Coronary artery (tissue), 2 donors: Measurements from ENCODE around the gene SLC22A23.
"Not testable (repeated sequence)": the region's sequence is repeated elsewhere in the genome, so short reads cannot be mapped to it uniquely, and the experiment has no call there.

Source experiments
- DNase-seq: peaks from one replicate; pipeline ENCODE4 v3.0.0-alpha.2; 2017; ENCODE audit warnings: low spot score
- H3K27ac ChIP-seq, 2 donors: fragments of 200-600 bp; sonication (generic); one replicate each; pipeline ENCODE4 v1.5.1; 2016 to 2019
- H3K4me3 ChIP-seq: fragments of 200-600 bp; sonication (generic); 2 replicates; pipeline ENCODE4 v1.5.1; 2016; ENCODE audit warnings: mild to moderate bottlenecking, moderate library complexity
- TF ChIP-seq, protein P1 (sequence below): fragments of 200-600 bp; sonication (generic); IDR thresholded peaks from one replicate; pipeline ENCODE4 v1.5.1; 2019; ENCODE audit warnings: antibody characterized with exemption

SLC22A23 gene

DNA sequence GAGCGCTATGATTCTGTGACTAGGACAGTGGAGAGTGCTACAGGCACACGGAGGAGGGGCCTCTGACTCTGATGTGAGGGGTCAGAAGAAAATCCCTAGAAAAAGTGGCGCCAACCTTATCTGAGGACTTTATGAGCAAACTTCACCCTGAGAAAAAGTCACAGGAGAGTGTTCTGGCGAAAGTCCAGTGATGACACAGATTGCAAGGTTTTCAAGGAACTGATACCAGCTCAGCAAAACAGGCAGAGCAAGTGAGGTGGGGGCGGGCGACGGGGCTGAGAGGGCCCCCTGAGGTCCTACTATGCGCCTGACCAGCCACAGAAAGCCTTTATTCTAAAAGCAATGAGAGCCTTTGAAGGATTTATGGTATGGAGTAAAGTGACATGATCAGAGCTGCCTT lies 73.3 kb downstream of the SLC22A23 start:
- DNase-seq: no peak
- Histone ChIP-seq H3K27ac (no peak overlapping the region), H3K4me3 (no peak overlapping the region)
- TF ChIP-seq, protein P1, sequence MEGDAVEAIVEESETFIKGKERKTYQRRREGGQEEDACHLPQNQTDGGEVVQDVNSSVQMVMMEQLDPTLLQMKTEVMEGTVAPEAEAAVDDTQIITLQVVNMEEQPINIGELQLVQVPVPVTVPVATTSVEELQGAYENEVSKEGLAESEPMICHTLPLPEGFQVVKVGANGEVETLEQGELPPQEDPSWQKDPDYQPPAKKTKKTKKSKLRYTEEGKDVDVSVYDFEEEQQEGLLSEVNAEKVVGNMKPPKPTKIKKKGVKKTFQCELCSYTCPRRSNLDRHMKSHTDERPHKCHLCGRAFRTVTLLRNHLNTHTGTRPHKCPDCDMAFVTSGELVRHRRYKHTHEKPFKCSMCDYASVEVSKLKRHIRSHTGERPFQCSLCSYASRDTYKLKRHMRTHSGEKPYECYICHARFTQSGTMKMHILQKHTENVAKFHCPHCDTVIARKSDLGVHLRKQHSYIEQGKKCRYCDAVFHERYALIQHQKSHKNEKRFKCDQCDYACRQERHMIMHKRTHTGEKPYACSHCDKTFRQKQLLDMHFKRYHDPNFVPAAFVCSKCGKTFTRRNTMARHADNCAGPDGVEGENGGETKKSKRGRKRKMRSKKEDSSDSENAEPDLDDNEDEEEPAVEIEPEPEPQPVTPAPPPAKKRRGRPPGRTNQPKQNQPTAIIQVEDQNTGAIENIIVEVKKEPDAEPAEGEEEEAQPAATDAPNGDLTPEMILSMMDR: no peak

DNA sequence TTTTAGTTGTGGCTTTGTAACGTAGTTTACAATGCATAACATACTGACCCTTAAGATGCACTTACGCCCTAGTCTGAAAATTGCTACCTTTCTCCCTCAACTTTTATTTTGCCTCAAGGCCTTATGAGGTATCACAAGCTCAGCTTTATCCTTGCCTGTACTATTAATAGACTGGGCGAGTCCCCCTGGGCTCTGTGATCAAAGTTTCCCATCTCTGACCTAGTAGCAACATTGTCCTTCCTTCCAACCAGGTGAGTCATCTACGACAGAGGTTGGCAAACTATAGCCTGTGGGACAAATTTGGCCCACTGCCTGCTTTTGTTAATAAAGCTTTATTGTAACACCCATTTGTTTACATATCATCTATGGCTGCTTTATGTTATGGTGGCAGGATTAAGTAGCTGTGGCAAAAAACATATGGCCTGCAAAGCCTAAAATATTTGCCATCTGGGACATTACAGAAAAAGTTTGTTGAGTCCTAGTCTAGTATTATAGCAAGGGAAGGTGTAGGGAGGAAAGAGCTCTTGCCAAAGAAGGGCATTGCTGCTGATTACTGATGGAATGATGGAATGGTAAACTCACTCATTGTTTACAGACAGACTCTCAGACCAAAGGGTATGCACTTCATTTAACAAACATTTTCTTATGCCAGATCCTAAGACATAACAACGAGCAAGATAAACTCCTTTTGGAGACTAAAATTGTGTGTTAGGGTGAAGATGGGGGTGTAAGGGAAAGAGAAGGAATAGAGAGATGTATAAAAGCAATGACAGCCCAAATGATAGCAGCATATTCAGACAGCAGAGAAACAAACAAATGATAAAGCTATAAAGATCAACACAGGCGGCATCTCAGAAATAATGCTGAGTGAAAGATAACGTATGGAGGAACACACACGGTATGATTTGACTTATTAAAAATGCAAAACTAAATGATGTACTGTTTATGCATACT lies 74.2 kb downstream of the SLC22A23 start:
- DNase-seq: no peak
- H3K4me3 ChIP-seq: no peak overlapping the region
- TF ChIP-seq, protein P1: no peak
- no peak overlapping the region for H3K27ac ChIP-seq

DNA sequence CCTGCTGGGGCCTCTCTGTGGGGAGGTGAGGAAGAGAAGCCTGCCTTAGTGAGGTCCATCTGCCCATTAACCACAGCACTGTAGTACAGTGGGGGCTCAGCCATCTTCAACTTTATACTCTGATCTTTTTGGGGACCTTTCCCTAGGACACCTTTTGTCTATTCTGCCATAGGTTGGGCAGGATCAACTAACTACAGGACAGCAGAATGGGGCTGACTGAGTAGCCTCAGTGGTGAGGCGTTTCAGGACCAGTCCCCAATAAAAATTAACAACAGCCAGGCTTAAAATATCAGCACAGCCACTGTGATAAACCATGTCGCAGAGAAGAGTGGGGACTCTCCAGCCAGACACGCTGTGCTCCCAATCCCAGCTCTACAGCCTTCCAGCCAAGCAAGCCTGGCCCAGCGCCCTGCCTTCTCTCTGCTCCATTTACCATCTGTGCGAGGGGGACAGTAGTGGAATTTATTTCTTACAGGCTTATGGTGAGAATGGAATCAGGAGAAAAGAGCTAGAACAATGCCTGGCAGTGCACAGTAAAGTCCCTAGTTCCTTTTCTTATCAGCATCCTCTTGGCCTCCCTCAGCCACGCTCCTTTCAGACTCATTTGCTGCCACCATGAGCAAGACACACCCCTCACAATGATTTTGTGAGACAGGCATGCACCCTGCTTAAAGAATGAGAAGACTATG lies 75.5 kb downstream of the SLC22A23 start:
- Histone ChIP-seq H3K4me3 (no peak overlapping the region), H3K27ac (no peak overlapping the region)
- DNase-seq: no peak
- TF ChIP-seq, protein P1: no peak

DNA sequence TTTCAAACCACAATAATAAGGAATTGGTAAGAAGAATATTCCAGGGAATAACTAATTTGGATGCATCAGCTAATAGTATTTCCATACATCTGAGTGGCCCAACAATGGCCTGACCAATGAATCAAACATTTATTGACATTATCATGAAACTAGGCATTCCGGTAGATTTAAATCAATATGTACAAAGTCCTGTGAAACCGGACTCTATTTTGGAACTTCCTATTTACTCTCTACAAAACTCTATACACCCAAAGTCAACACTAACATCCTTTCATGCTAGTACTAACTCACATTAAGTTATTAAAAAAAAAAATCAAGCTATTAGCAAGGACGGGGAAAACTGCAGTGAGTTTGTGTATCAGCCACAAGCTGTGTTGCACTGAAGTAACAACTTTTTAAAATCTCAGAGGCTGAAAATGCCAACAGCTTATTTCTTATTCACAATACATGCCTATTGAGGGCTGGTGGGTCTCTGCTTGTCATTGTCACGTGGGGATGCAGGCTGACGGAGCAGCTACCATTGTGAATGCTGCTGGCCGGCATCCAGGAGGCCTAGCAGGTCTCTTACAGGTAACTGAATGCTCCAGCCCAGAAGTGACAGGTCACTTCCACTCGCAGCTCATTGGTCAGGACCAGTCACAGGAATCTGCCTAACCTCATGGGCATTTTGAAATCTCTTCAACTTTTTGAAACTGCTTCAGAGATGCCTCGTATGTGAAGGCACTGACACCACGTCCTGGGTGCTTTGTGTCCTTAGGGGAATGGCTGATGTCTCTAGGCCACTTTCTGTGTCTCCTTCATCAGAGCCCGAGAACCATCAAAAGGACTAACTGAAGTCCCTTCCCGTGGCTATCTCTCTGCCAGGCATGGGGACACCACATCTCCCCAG lies 76.3 kb downstream of the SLC22A23 start:
- Histone ChIP-seq H3K27ac (no peak overlapping the region), H3K4me3 (no peak overlapping the region)
- no peak for DNase-seq

DNA sequence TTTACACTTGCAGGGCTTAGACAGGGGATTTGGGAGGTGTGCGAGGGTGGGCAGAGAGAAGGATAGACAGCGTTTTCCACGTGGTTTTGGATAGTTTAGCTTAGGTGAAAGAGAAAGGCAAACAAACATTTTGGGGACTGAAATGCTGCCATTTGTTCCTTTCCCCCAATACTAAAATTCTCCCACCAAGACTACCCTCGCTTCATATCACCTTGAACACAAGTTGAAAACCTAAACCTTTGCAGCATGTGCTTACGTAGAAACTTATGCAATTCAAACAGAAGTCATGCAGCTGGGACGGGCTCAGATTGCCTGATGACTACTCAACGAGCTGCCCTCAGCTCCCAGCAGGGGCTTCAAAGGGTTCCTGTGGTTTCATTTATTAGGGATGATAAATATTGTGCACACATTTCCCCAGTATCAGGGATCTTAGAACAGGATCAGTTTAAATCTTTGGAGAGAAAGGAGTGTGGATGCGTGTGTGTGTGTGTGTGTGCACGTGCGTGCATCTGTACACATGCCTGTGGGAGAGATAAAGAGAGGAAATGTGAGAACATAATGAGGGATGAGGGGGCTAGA lies 77.3 kb downstream of the SLC22A23 start:
- no peak for DNase-seq
- no peak overlapping the region for H3K27ac ChIP-seq
- H3K4me3 ChIP-seq: no peak overlapping the region
- TF ChIP-seq, protein P1: no peak

More for the DNA sequence above, 76.3 kb downstream of the SLC22A23 start:
- TF ChIP-seq, protein P1: no peak

DNA sequence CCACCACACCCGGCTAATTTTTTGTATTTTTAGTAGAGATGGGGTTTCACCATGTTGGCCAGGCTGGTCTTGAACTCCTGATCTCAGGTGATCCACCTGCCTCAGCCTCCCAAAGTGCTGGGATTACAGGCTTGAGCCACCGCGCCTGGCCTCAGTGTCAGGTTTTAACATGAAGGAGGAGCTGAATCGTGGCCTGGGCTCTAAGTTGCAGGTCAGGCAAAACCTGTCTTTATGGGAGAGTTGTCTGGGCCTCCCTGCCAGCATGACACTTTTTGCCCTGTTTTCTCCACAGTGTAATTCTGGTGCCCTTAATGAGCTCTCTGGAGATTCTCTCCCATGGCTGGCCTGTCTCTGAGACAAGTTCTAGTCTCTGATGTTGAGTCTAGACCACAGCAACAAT lies 78.0 kb downstream of the SLC22A23 start:
- H3K4me3 ChIP-seq, DNase-seq, H3K27ac ChIP-seq: not testable (repeated sequence)

DNA sequence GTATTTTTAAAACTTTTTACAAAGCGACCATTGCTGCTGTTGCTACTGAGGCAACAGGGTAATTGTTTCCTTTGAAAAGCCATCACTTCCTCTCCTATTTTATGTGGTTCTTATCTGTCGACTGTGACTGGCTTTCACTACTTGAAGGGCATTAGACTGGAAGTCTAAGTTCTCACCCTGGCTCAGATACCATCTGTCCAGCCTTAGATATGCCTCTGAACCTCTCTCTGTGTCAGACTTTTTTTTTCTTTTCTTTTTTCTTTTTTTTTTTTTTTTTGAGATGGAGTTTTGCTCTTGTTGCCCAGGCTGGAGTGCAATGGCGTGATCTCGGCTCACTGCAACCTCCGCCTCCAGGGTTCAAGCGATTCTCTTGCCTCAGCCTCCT lies 78.5 kb downstream of the SLC22A23 start:
- not testable (repeated sequence) for H3K4me3 ChIP-seq, DNase-seq, H3K27ac ChIP-seq
